Endothelial cell of umbilical vein (primary cell): Measurements from ENCODE around the gene MANBA.

Source experiments
- EZH2 ChIP-seq: IDR thresholded peaks from 2 replicates; pipeline ENCODE4 v1.6.1; 2012; ENCODE audit warnings: borderline replicate concordance, low read depth, mild to moderate bottlenecking, moderate library complexity, low read length, inconsistent platforms; ENCODE audit not compliant: severe bottlenecking
- GATA2 ChIP-seq: IDR thresholded peaks from 2 replicates; pipeline ENCODE4 v1.7.0; 2011; ENCODE audit warnings: low read depth, mild to moderate bottlenecking, moderate library complexity, mixed read lengths, low read length; ENCODE audit not compliant: insufficient read length, insufficient read depth
- JUN ChIP-seq: IDR thresholded peaks from 2 replicates; pipeline ENCODE4 v1.6.1; 2011; ENCODE audit warnings: borderline replicate concordance, low read depth; ENCODE audit not compliant: insufficient read length, insufficient read depth
- MYC ChIP-seq: IDR thresholded peaks from one replicate; pipeline ENCODE4 v1.6.1; 2011; ENCODE audit warnings: mild to moderate bottlenecking, low read depth, low read length
- POLR2A ChIP-seq: IDR thresholded peaks from 2 replicates; pipeline ENCODE4 v1.6.1; 2012; ENCODE audit warnings: low read depth, mild to moderate bottlenecking, control low read depth, low read length
- POLR2AphosphoS5 ChIP-seq: IDR thresholded peaks from 2 replicates; pipeline ENCODE4 v1.6.1; 2012; ENCODE audit warnings: low read depth, mild to moderate bottlenecking, control low read depth, low read length, moderate library complexity; ENCODE audit not compliant: insufficient read depth
- TF ChIP-seq, protein P1 (sequence below), 2 donors: IDR thresholded peaks; 1 replicate in 1 of 2; 2 replicates in 1 of 2; pipeline ENCODE4 v1.5.1; 2011; ENCODE audit warnings: low read length in 2 of 2, mild to moderate bottlenecking in 2 of 2, moderate library complexity in 2 of 2, control low read depth in 1 of 2, inconsistent platforms in 1 of 2, low read depth in 1 of 2; ENCODE audit not compliant: insufficient read depth in 1 of 2; ENCODE audit errors: extremely low read depth in 1 of 2
- TF ChIP-seq, protein P2 (sequence below): IDR thresholded peaks from 2 replicates; pipeline ENCODE4 v1.6.1; 2011; ENCODE audit not compliant: insufficient read depth, insufficient read length

DNA sequence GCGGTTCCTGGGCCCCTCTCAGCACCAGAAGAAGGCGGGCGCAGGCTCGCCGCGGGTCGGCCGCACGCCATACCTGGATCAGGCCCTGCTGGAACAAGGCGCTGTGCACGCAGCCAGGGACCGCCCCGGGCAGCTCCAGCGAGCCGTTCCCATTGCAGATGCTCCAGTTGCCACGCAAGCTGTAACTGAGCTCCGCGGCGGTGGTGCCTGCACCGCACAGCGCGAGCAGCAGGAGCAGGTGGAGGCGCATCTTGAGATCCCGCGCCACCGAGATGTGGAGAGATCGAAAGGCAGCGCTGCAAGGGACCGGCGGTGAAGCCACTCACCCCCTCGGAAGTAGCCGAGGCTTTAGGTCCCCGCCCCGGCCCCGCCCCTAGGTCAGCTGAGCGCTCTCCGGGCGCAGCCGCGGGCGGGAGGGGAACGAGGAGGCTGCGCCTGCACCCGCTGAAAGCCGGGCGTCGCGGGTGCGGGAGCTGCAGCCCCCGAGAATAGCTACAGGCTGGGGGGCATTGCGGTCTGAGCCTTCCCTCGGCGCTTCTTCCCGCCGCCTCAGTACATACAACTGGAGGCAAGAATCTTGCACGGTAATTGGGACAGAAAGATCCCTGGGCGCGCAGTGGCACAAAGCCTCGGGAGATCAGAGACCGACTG, at the start of gene MANBA:
- TF ChIP-seq GATA2 (no peak), EZH2 (no peak), MYC (no peak), POLR2AphosphoS5 (no peak), JUN (no peak), POLR2A (peak; percentile 51)
- TF ChIP-seq, protein P1, sequence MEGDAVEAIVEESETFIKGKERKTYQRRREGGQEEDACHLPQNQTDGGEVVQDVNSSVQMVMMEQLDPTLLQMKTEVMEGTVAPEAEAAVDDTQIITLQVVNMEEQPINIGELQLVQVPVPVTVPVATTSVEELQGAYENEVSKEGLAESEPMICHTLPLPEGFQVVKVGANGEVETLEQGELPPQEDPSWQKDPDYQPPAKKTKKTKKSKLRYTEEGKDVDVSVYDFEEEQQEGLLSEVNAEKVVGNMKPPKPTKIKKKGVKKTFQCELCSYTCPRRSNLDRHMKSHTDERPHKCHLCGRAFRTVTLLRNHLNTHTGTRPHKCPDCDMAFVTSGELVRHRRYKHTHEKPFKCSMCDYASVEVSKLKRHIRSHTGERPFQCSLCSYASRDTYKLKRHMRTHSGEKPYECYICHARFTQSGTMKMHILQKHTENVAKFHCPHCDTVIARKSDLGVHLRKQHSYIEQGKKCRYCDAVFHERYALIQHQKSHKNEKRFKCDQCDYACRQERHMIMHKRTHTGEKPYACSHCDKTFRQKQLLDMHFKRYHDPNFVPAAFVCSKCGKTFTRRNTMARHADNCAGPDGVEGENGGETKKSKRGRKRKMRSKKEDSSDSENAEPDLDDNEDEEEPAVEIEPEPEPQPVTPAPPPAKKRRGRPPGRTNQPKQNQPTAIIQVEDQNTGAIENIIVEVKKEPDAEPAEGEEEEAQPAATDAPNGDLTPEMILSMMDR (IDR thresholded peaks at IDR 0.05; ENCODE audit: extremely low read depth in 1 of 2, insufficient read depth in 1 of 2, low read depth in 1 of 2, low read length in 2 of 2) = no peak
- TF ChIP-seq, protein P2, sequence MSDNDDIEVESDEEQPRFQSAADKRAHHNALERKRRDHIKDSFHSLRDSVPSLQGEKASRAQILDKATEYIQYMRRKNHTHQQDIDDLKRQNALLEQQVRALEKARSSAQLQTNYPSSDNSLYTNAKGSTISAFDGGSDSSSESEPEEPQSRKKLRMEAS = no peak
